Measurements from ENCODE around the gene SLC25A5.

The SLC25A5 gene

GRCh38 chrX:119512146-119512800 is 44.0 kb downstream of the SLC25A5 start:
- DNase-seq = peak; percentile 86 to 87

- peak; percentile 78 to 83 for DNase-seq
Observed at GRCh38 chrX:119516157-119516702, 48.0 kb downstream of the SLC25A5 start.

- no peak for DNase-seq
Observed at GRCh38 chrX:119518371-119518770, 50.1 kb downstream of the SLC25A5 start.

Data from NCI-H2081 (cell line).